ENCODE measurements around the gene MED31.

Gene MED31

GRCh38 chr17:6636616-6637457, 14.6 kb downstream of the MED31 start:
- no peak overlapping the region for H2AK5ac ChIP-seq (ENCODE audit: low read depth, low read length)
- H3K4ac ChIP-seq (ENCODE audit: low read length) = no peak overlapping the region
- peaks cover 9% of the 10 kb centered on the region in 2 donors for H3K4me1 ChIP-seq (ENCODE audit: control insufficient read depth in 2 of 2, insufficient read depth in 1 of 2, low read depth in 1 of 2, low read length in 2 of 2)
- H2BK15ac ChIP-seq (ENCODE audit: low read length) = no peak overlapping the region
- peaks cover 0 to 4% of the 10 kb centered on the region in 2 donors for H3K9me3 ChIP-seq (replicated peaks in 1 of 2; ENCODE audit: control insufficient read depth in 2 of 2, insufficient read depth in 1 of 2, low read depth in 1 of 2, low read length in 2 of 2)
- no peak overlapping the region for H3K4me2 ChIP-seq (ENCODE audit: insufficient read depth, low read length, poor library complexity, severe bottlenecking)
- no peak overlapping the region for H3K4me3 ChIP-seq (ENCODE audit: low read length in 2 of 2)
- peak overlapping the region; percentile 82 for H2BK5ac ChIP-seq (ENCODE audit: low read length)
- WGBS, 2 donors (ENCODE audit: extremely low coverage in 2 of 2, insufficient read length in 2 of 2, insufficient replicate concordance in 1 of 2) = no CpG with 5 or more reads among the region's 17 CpGs
- no peak overlapping the region for H3K23ac ChIP-seq (ENCODE audit: low read depth, low read length, poor library complexity)
- no peak overlapping the region for H2BK12ac ChIP-seq (ENCODE audit: low read length)
- no peak overlapping the region for H3K27ac ChIP-seq (replicated peaks; ENCODE audit: low read length)
- no peak overlapping the region for H2BK120ac ChIP-seq (ENCODE audit: low read depth, low read length)
- DNase-seq (ENCODE audit: low spot score) = no peak
- H3K27me3 ChIP-seq (ENCODE audit: control insufficient read depth in 3 of 3, insufficient read depth in 3 of 3, low read depth in 1 of 3, low read length in 3 of 3) = no peaks in the 10 kb centered on the region
- peaks cover 8 to 58% of the 10 kb centered on the region in 2 donors for H3K36me3 ChIP-seq (replicated peaks in 1 of 2; ENCODE audit: control insufficient read depth in 2 of 2, insufficient read depth in 2 of 2, low read length in 2 of 2)
- peak overlapping the region; percentile 53 for H4K91ac ChIP-seq (ENCODE audit: low read depth, low read length, poor library complexity)
- peak overlapping the region; percentile 43 for H4K8ac ChIP-seq (ENCODE audit: low read depth, low read length)
- no peak overlapping the region for H3K9ac ChIP-seq (ENCODE audit: low read depth, low read length, poor library complexity)
- H2AFZ ChIP-seq (ENCODE audit: low read length) = no peak overlapping the region
- no peak overlapping the region for H3K14ac ChIP-seq (ENCODE audit: low read length)
- peaks cover 33% of the 10 kb centered on the region for H3K79me1 ChIP-seq (ENCODE audit: low read depth, low read length)
- H3K18ac ChIP-seq (ENCODE audit: low read length) = no peak overlapping the region

- H3K18ac ChIP-seq (ENCODE audit: low read length) = no peak overlapping the region
- peaks cover 33% of the 10 kb centered on the region for H3K79me1 ChIP-seq (ENCODE audit: low read depth, low read length)
Measured at GRCh38 chr17:6636105-6636504, 15.3 kb downstream of the MED31 start.

GRCh38 chr17:6633263-6633662, 18.1 kb downstream of the MED31 start:
- H2AFZ ChIP-seq (ENCODE audit: low read length) = no peak overlapping the region
- no peak overlapping the region for H3K9ac ChIP-seq (ENCODE audit: low read depth, low read length, poor library complexity)
- no peaks in the 10 kb centered on the region for H3K27me3 ChIP-seq (ENCODE audit: control insufficient read depth in 3 of 3, insufficient read depth in 3 of 3, low read depth in 1 of 3, low read length in 3 of 3)
- H3K23ac ChIP-seq (ENCODE audit: low read depth, low read length, poor library complexity) = no peak overlapping the region
- no peak for DNase-seq (ENCODE audit: low spot score)
- H4K91ac ChIP-seq (ENCODE audit: low read depth, low read length, poor library complexity) = no peak overlapping the region
- H3K27ac ChIP-seq (replicated peaks; ENCODE audit: low read length) = no peak overlapping the region
- no peak overlapping the region for H2AK5ac ChIP-seq (ENCODE audit: low read depth, low read length)
- no peak overlapping the region for H3K4ac ChIP-seq (ENCODE audit: low read length)
- no peak overlapping the region for H3K18ac ChIP-seq (ENCODE audit: low read length)
- H2BK5ac ChIP-seq (ENCODE audit: low read length) = no peak overlapping the region
- H4K8ac ChIP-seq (ENCODE audit: low read depth, low read length) = no peak overlapping the region
- no peak overlapping the region for H3K4me3 ChIP-seq (ENCODE audit: low read length in 2 of 2)
- H3K79me1 ChIP-seq (ENCODE audit: low read depth, low read length) = peaks cover 14% of the 10 kb centered on the region
- WGBS, 2 donors (ENCODE audit: extremely low coverage in 2 of 2, insufficient read length in 2 of 2, insufficient replicate concordance in 1 of 2) = no CpG with 5 or more reads among the region's 3 CpGs
- peaks cover 0 to 4% of the 10 kb centered on the region in 2 donors for H3K9me3 ChIP-seq (replicated peaks in 1 of 2; ENCODE audit: control insufficient read depth in 2 of 2, insufficient read depth in 1 of 2, low read depth in 1 of 2, low read length in 2 of 2)
- H3K14ac ChIP-seq (ENCODE audit: low read length) = no peak overlapping the region
- no peak overlapping the region for H2BK15ac ChIP-seq (ENCODE audit: low read length)
- H2BK12ac ChIP-seq (ENCODE audit: low read length) = no peak overlapping the region
- H3K4me2 ChIP-seq (ENCODE audit: insufficient read depth, low read length, poor library complexity, severe bottlenecking) = no peak overlapping the region
- H3K36me3 ChIP-seq (replicated peaks in 1 of 2; ENCODE audit: control insufficient read depth in 2 of 2, insufficient read depth in 2 of 2, low read length in 2 of 2) = peaks cover 11 to 93% of the 10 kb centered on the region in 2 donors
- no peaks in the 10 kb centered on the region for H3K4me1 ChIP-seq (ENCODE audit: control insufficient read depth in 2 of 2, insufficient read depth in 1 of 2, low read depth in 1 of 2, low read length in 2 of 2)
- H2BK120ac ChIP-seq (ENCODE audit: low read depth, low read length) = no peak overlapping the region

More at GRCh38 chr17:6636105-6636504, 15.3 kb downstream of the MED31 start:
- peak overlapping the region; percentile 53 for H4K91ac ChIP-seq (ENCODE audit: low read depth, low read length, poor library complexity)
- H3K9me3 ChIP-seq (replicated peaks in 1 of 2; ENCODE audit: control insufficient read depth in 2 of 2, insufficient read depth in 1 of 2, low read depth in 1 of 2, low read length in 2 of 2) = peaks cover 0 to 4% of the 10 kb centered on the region in 2 donors
- H3K23ac ChIP-seq (ENCODE audit: low read depth, low read length, poor library complexity) = no peak overlapping the region
- no peak overlapping the region for H2BK5ac ChIP-seq (ENCODE audit: low read length)
- no peak overlapping the region for H2BK12ac ChIP-seq (ENCODE audit: low read length)
- no peak overlapping the region for H3K4me3 ChIP-seq (ENCODE audit: low read length in 2 of 2)
- no peak for DNase-seq (ENCODE audit: low spot score)
- H3K4ac ChIP-seq (ENCODE audit: low read length) = no peak overlapping the region
- no peak overlapping the region for H3K9ac ChIP-seq (ENCODE audit: low read depth, low read length, poor library complexity)
- H3K36me3 ChIP-seq (replicated peaks in 1 of 2; ENCODE audit: control insufficient read depth in 2 of 2, insufficient read depth in 2 of 2, low read length in 2 of 2) = peaks cover 8 to 65% of the 10 kb centered on the region in 2 donors
- no peak overlapping the region for H3K4me2 ChIP-seq (ENCODE audit: insufficient read depth, low read length, poor library complexity, severe bottlenecking)
- H2AK5ac ChIP-seq (ENCODE audit: low read depth, low read length) = no peak overlapping the region
- no peak overlapping the region for H2AFZ ChIP-seq (ENCODE audit: low read length)
- peaks cover 7% of the 10 kb centered on the region in 2 donors for H3K4me1 ChIP-seq (ENCODE audit: control insufficient read depth in 2 of 2, insufficient read depth in 1 of 2, low read depth in 1 of 2, low read length in 2 of 2)
- H2BK15ac ChIP-seq (ENCODE audit: low read length) = no peak overlapping the region
- H3K14ac ChIP-seq (ENCODE audit: low read length) = no peak overlapping the region
- no CpG with 5 or more reads among the region's 2 CpGs for WGBS, 2 donors (ENCODE audit: extremely low coverage in 2 of 2, insufficient read length in 2 of 2, insufficient replicate concordance in 1 of 2)
- H4K8ac ChIP-seq (ENCODE audit: low read depth, low read length) = no peak overlapping the region
- H2BK120ac ChIP-seq (ENCODE audit: low read depth, low read length) = no peak overlapping the region
- no peaks in the 10 kb centered on the region for H3K27me3 ChIP-seq (ENCODE audit: control insufficient read depth in 3 of 3, insufficient read depth in 3 of 3, low read depth in 1 of 3, low read length in 3 of 3)
- H3K27ac ChIP-seq (replicated peaks; ENCODE audit: low read length) = no peak overlapping the region

GRCh38 chr17:6632530-6632929, 18.9 kb downstream of the MED31 start:
- Histone ChIP-seq H3K4me2 (ENCODE audit: insufficient read depth, low read length, poor library complexity, severe bottlenecking) (no peak overlapping the region), H3K27me3 (ENCODE audit: control insufficient read depth in 3 of 3, insufficient read depth in 3 of 3, low read depth in 1 of 3, low read length in 3 of 3) (no peaks in the 10 kb centered on the region), H3K23ac (ENCODE audit: low read depth, low read length, poor library complexity) (no peak overlapping the region), H3K14ac (ENCODE audit: low read length) (no peak overlapping the region), H3K9ac (ENCODE audit: low read depth, low read length, poor library complexity) (no peak overlapping the region), H3K27ac (replicated peaks; ENCODE audit: low read length) (no peak overlapping the region), H3K9me3 (replicated peaks in 1 of 2; ENCODE audit: control insufficient read depth in 2 of 2, insufficient read depth in 1 of 2, low read depth in 1 of 2, low read length in 2 of 2) (peaks cover 0 to 4% of the 10 kb centered on the region in 2 donors), H2AK5ac (ENCODE audit: low read depth, low read length) (no peak overlapping the region), H3K4me1 (ENCODE audit: control insufficient read depth in 2 of 2, insufficient read depth in 1 of 2, low read depth in 1 of 2, low read length in 2 of 2) (no peaks in the 10 kb centered on the region), H3K4ac (ENCODE audit: low read length) (no peak overlapping the region), H3K4me3 (ENCODE audit: low read length in 2 of 2) (no peak overlapping the region), H3K18ac (ENCODE audit: low read length) (no peak overlapping the region), H4K8ac (ENCODE audit: low read depth, low read length) (no peak overlapping the region), H2BK15ac (ENCODE audit: low read length) (no peak overlapping the region), H3K36me3 (replicated peaks in 1 of 2; ENCODE audit: control insufficient read depth in 2 of 2, insufficient read depth in 2 of 2, low read length in 2 of 2) (peaks cover 14 to 97% of the 10 kb centered on the region in 2 donors), H2BK12ac (ENCODE audit: low read length) (no peak overlapping the region), H2AFZ (ENCODE audit: low read length) (no peak overlapping the region), H4K91ac (ENCODE audit: low read depth, low read length, poor library complexity) (no peak overlapping the region), H2BK120ac (ENCODE audit: low read depth, low read length) (no peak overlapping the region), H3K79me1 (ENCODE audit: low read depth, low read length) (peaks cover 10% of the 10 kb centered on the region), H2BK5ac (ENCODE audit: low read length) (no peak overlapping the region)
- DNase-seq (ENCODE audit: low spot score) = no peak
